ENCODE results near the gene UCN2.

The UCN2 gene, protein sequence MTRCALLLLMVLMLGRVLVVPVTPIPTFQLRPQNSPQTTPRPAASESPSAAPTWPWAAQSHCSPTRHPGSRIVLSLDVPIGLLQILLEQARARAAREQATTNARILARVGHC

DNA sequence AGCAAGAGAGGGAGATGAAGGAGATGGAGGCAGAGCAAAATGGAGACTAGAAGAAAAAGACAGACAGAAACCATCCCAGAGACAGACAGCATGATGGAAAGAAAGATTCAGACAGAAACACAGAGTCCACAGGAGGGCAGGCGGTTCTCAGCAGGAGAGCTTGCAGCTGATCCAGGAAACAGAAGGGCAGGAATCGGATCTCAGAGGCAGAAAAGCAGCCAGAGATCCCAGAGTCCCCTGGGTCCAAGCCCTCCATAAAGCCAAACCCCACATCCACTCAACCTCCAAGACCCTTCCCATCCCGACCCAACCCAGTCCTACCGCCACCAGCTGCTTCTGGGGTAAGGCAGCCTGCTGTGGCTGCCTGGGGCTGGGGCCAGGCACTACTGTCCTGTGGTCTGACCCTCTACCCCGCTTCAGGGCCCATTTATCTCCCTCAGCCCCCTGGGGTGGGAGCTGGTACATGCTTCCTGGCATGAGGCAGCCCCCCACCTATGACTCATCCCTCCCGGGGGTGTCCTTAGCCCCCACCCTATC, at the start of gene UCN2:
Gene UCN2 (minus strand): TSS at position 400 of the 537 bp plus-strand sequence. CDS start 657 bp downstream, outside the sequence.
- no peaks in the 10 kb centered on the region for H3K9me3 ChIP-seq
- no peaks in the 10 kb centered on the region for H3K36me3 ChIP-seq (replicated peaks)
- in situ Hi-C loops (cut with MboI; ENCODE audit: low sequenced_read_pairs): no loop called here
- no peak within 1 kb of the TSS for H3K4me3 ChIP-seq
- H3K4me1 ChIP-seq: no peaks in the 10 kb centered on the region
- no peak for DNase-seq (ENCODE audit: low spot score in 2 of 2)
- no peaks in the 10 kb centered on the region for H3K27me3 ChIP-seq (ENCODE audit: low read depth)

DNA sequence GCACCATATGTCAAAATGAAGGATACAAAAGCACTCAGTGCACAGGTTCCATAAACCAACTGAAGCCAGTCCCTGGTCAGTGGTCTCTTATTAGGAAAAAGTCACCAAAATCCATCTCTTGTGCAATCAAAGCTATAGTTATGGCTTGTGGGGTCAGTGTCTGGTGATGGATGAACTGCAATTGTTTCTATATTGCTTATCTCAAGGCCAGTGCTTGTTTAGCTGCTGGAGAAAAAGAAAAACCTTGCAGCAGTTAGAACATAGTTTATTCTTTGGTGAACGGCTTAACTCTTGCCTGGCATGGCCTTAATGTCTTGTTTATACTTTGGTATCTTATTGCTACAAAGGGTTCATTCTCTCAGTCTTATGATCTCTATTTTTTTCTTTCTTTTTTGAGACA, 48.7 kb upstream of the UCN2 start:
- in situ Hi-C loops (cut with MboI; ENCODE audit: low sequenced_read_pairs): no loop called here
- H3K9me3 ChIP-seq: peaks cover 8% of the 10 kb centered on the region
- DNase-seq (ENCODE audit: low spot score in 2 of 2): no peak
- H3K36me3 ChIP-seq (replicated peaks): peaks cover 11% of the 10 kb centered on the region; the same call in 1 of the 2 replicates
- H3K4me1 ChIP-seq: peaks cover 9% of the 10 kb centered on the region
- H3K27me3 ChIP-seq (ENCODE audit: low read depth): no peaks in the 10 kb centered on the region
- no peak overlapping the region for H3K4me3 ChIP-seq

DNA sequence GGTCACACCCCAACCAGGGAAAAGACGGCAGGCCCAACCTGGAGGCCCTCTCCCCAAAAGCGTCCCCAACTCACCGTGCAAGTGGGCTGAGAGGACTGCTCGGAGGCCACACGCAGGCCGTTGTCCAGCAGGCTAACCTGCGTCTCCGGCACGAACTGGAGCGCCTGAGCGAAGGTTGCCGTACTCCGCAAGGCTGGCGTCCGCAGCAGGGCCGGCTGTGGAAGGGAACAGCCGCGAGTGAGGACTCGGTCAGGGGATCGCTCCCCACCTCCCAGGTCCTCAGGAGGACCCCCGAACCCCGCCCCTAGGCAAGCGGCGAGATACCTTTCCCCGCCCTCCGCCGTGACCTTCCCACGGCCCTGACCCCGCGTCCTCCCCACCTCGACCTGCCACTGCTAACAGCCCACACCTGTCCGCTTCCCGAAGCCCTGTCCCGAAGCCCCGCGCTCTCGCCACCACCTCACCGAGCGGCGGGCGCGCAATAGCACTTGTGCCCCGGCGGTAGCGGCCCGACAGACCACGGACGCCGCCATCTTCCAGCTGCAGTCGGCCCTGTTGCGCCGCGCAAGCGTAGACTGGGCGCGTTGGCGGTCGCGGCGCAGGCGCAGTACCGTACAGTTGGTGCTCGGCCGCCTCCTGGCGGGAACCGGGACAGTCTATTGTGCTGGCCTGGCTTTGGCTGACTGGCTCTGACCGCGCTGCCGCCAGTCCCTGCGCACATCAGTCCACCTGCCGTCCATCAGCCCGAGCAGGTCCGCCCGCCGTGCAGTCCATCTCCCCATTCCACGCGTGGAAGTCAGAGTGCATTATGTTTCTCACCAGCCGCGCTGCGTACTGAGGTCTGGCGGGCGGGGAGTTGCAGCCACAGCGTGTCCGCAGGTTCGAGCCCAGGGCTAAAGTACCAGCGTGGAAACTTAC, 45.8 kb upstream of the UCN2 start, which contains the start of gene UQCRC1:
Gene UQCRC1 (minus strand): TSS at position 559 of the 918 bp plus-strand sequence. CDS start 26 bp downstream, at position 533.
- H3K9me3 ChIP-seq: no peaks in the 10 kb centered on the region

DNA sequence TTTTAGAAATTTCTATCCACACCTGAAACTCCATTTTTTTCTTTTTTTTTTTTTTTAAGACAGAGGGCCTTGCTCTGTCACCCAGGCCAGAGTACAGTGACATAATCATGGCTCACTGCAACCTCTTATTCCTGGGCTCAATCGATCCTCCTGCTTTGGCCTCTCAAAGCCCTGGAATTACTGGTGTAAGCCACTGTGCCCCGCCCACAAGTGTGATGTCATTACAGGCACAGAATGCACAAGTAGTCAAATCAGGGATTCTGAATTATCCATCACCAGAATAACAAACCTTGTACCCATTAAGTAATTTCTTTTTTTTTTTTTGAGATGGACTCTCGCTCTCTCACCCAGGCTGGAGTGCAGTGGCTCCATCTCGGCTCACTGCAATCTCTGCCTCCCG, 43.9 kb upstream of the UCN2 start:
- Histone ChIP-seq H3K9me3 (no peaks in the 10 kb centered on the region), H3K27me3 (ENCODE audit: low read depth) (no peaks in the 10 kb centered on the region), H3K4me1 (peaks cover 9% of the 10 kb centered on the region), H3K4me3 (no peak overlapping the region), H3K36me3 (replicated peaks) (peaks cover 57% of the 10 kb centered on the region)
- in situ Hi-C loops (cut with MboI; ENCODE audit: low sequenced_read_pairs): no loop called here
- DNase-seq (ENCODE audit: low spot score in 2 of 2): peak in 1 of 2 experiments; percentile 46

More for the DNA sequence above, 45.8 kb upstream of the UCN2 start, which contains the start of gene UQCRC1:
- peak; percentile 91 to 94 for DNase-seq (ENCODE audit: low spot score in 2 of 2)
- H3K4me1 ChIP-seq: peaks cover 9% of the 10 kb centered on the region
- in situ Hi-C loops (cut with MboI; ENCODE audit: low sequenced_read_pairs): no loop called here
- H3K4me3 ChIP-seq: peak within 1 kb of the TSS; percentile 100
- H3K36me3 ChIP-seq (replicated peaks): peaks cover 39% of the 10 kb centered on the region
- H3K27me3 ChIP-seq (ENCODE audit: low read depth): no peaks in the 10 kb centered on the region

GRCh38 chr3:48601622-48601994, 38.0 kb upstream of the UCN2 start:
- peaks cover 80% of the 10 kb centered on the region for H3K36me3 ChIP-seq (replicated peaks)
- in situ Hi-C loops (cut with MboI; ENCODE audit: low sequenced_read_pairs): no loop called here

GRCh38 chr3:48600711-48601621, 37.4 kb upstream of the UCN2 start:
- Histone ChIP-seq H3K9me3 (no peaks in the 10 kb centered on the region), H3K4me1 (no peaks in the 10 kb centered on the region), H3K36me3 (replicated peaks) (peaks cover 75% of the 10 kb centered on the region), H3K27me3 (ENCODE audit: low read depth) (no peaks in the 10 kb centered on the region), H3K4me3 (no peak overlapping the region)
- in situ Hi-C loops (cut with MboI; ENCODE audit: low sequenced_read_pairs): no loop called here
- DNase-seq (ENCODE audit: low spot score in 2 of 2): no peak

More at GRCh38 chr3:48601622-48601994, 38.0 kb upstream of the UCN2 start:
- Histone ChIP-seq H3K4me1 (no peaks in the 10 kb centered on the region), H3K27me3 (ENCODE audit: low read depth) (no peaks in the 10 kb centered on the region), H3K9me3 (no peaks in the 10 kb centered on the region), H3K4me3 (no peak overlapping the region)
- DNase-seq (ENCODE audit: low spot score in 2 of 2): no peak

- no peak for DNase-seq (ENCODE audit: low spot score in 2 of 2)
- H3K27me3 ChIP-seq (ENCODE audit: low read depth): peaks cover 8% of the 10 kb centered on the region
- H3K4me3 ChIP-seq: no peak overlapping the region
- H3K4me1 ChIP-seq: no peaks in the 10 kb centered on the region
- no peaks in the 10 kb centered on the region for H3K9me3 ChIP-seq
- in situ Hi-C loops (cut with MboI; ENCODE audit: low sequenced_read_pairs): no loop called here
- H3K36me3 ChIP-seq (replicated peaks): peaks cover 63% of the 10 kb centered on the region
These were observed 36.1 kb upstream of the UCN2 start for GRCh38 chr3:48599509-48600285.

- Histone ChIP-seq H3K27me3 (ENCODE audit: low read depth) (peaks cover 14% of the 10 kb centered on the region), H3K36me3 (replicated peaks) (peaks cover 57% of the 10 kb centered on the region), H3K4me1 (no peaks in the 10 kb centered on the region), H3K9me3 (no peaks in the 10 kb centered on the region), H3K4me3 (no peak overlapping the region)
- in situ Hi-C loops (cut with MboI; ENCODE audit: low sequenced_read_pairs): no loop called here
- no peak for DNase-seq (ENCODE audit: low spot score in 2 of 2)
These were observed 35.5 kb upstream of the UCN2 start for GRCh38 chr3:48599077-48599501.

GRCh38 chr3:48598323-48599076, 34.9 kb upstream of the UCN2 start:
- Histone ChIP-seq H3K4me1 (no peaks in the 10 kb centered on the region), H3K9me3 (no peaks in the 10 kb centered on the region), H3K27me3 (ENCODE audit: low read depth) (peaks cover 18% of the 10 kb centered on the region), H3K4me3 (no peak overlapping the region), H3K36me3 (replicated peaks) (peaks cover 51% of the 10 kb centered on the region)
- in situ Hi-C loops (cut with MboI; ENCODE audit: low sequenced_read_pairs): no loop called here
- no peak for DNase-seq (ENCODE audit: low spot score in 2 of 2)

DNA sequence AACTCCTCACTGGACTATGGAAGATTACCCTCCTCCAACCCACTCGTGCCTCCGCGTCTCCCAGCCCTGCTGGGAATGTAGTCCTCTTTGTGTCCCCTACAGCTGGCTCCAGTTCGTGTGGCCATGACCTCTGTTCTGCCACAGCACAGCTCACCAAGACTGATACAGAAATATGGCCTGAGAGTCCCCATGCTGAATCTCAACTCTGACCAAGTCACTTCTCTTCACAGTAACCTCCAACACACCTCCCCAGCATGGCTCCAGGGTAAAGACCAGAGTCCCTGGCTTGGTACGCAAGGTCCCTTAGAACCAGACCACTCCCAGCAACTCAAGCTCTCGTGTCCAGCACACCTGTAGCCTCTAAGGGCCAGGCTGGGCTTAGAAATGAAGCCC, 33.8 kb upstream of the UCN2 start:
- no peaks in the 10 kb centered on the region for H3K9me3 ChIP-seq
- H3K36me3 ChIP-seq (replicated peaks): peaks cover 41% of the 10 kb centered on the region
- no peak for DNase-seq (ENCODE audit: low spot score in 2 of 2)
- no peaks in the 10 kb centered on the region for H3K4me1 ChIP-seq
- in situ Hi-C loops (cut with MboI; ENCODE audit: low sequenced_read_pairs): no loop called here
- no peak overlapping the region for H3K4me3 ChIP-seq
- H3K27me3 ChIP-seq (ENCODE audit: low read depth): peaks cover 24% of the 10 kb centered on the region

DNA sequence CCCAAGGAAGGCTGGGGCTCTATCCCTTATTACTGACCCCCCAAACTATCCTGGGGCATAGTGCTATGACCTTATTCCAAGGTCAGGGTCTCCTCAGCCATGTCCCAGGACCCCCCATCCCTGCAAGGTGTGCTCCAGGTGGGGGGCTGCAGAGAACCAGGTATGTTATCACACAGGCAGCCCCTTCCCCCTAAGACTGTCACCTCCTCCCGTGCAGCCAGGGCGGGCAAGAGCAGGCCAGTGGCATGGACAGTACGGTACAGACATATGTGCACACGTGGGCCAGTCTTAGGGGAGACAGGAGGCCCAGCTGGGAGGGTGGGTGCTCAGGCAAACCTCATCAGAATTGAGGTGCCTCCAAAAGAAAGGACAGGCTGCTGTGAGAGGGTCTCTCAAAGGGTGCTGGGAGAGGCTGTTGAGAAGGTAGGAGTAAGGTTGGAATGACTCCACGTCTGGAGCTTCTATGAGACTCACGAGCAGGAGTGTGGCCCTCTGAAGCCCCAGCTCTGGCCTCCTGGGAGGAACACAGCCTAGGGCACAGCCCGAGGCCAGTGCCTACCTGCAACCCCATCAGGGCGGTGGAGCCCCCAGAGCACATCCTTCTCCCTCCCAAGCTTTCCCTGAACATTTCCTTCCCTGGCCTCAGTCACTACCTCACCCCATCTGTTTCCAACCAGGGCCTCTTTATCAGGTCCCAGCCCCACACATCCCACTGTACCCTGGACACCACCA, 33.3 kb upstream of the UCN2 start:
- Histone ChIP-seq H3K9me3 (no peaks in the 10 kb centered on the region), H3K27me3 (ENCODE audit: low read depth) (peaks cover 24% of the 10 kb centered on the region), H3K4me1 (no peaks in the 10 kb centered on the region), H3K4me3 (no peak overlapping the region), H3K36me3 (replicated peaks) (peaks cover 41% of the 10 kb centered on the region)
- no peak for DNase-seq (ENCODE audit: low spot score in 2 of 2)
- in situ Hi-C loops (cut with MboI; ENCODE audit: low sequenced_read_pairs): no loop called here

DNA sequence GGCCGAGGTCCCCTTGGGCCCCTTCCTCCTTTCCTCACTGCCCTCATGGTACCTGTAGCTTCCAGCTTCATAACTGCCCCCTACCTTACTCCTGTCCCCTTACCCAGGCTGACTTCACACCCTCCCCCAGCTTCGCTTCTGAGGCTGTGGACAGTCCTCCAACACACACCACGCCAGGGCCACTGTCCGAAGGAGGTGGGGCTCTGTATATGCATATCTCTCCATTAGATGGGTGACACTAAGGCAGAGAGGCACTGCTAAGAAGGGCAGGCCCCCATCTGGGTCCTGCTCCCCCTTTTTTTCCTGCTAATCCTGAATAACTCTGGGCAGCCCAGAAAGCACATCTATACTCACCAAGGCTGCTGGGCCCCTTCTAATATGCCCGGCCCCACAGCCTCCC, 32.6 kb upstream of the UCN2 start:
- in situ Hi-C loops (cut with MboI; ENCODE audit: low sequenced_read_pairs): no loop called here
- Histone ChIP-seq H3K27me3 (ENCODE audit: low read depth) (peaks cover 24% of the 10 kb centered on the region), H3K9me3 (no peaks in the 10 kb centered on the region), H3K36me3 (replicated peaks) (peaks cover 36% of the 10 kb centered on the region), H3K4me3 (no peak overlapping the region), H3K4me1 (no peaks in the 10 kb centered on the region)
- no peak for DNase-seq (ENCODE audit: low spot score in 2 of 2)
